GM19043 (cell line): ENCODE results near the gene TIMP3.

Experiments used
- ATAC-seq: cut with Tn5 transposase; IDR thresholded peaks from one replicate; pipeline ENCODE4 v1.9.1; 2021; ENCODE audit warnings: low read depth; ENCODE audit not compliant: unreplicated experiment

TIMP3 gene

GRCh38 chr22:32877196-32877595, 75.7 kb downstream of the TIMP3 start:
- no peak for ATAC-seq

GRCh38 chr22:32879550-32879949, 78.0 kb downstream of the TIMP3 start:
- no peak for ATAC-seq

- no peak for ATAC-seq
These were observed 78.6 kb downstream of the TIMP3 start for GRCh38 chr22:32880061-32880460.

- ATAC-seq = no peak
These were observed 79.0 kb downstream of the TIMP3 start for GRCh38 chr22:32880505-32880892.

- no peak for ATAC-seq
These were observed 79.5 kb downstream of the TIMP3 start for GRCh38 chr22:32880893-32881596.

GRCh38 chr22:32882360-32882755, 80.9 kb downstream of the TIMP3 start:
- ATAC-seq = no peak

GRCh38 chr22:32882774-32883530, 81.4 kb downstream of the TIMP3 start:
- no peak for ATAC-seq

GRCh38 chr22:32887324-32887980, 85.9 kb downstream of the TIMP3 start:
- ATAC-seq = no peak

GRCh38 chr22:32888976-32889375, 87.5 kb downstream of the TIMP3 start:
- ATAC-seq = no peak

GRCh38 chr22:32896891-32897290, 95.4 kb downstream of the TIMP3 start:
- ATAC-seq = no peak

- ATAC-seq = no peak
These were observed 95.9 kb downstream of the TIMP3 start for GRCh38 chr22:32897400-32897799.

GRCh38 chr22:32900886-32901635, 99.6 kb downstream of the TIMP3 start:
- ATAC-seq = no peak

- ATAC-seq = no peak
These were observed 100.4 kb downstream of the TIMP3 start for GRCh38 chr22:32901925-32902324.

GRCh38 chr22:32903507-32903906, 102.0 kb downstream of the TIMP3 start:
- ATAC-seq = no peak

GRCh38 chr22:32904044-32904443, 102.5 kb downstream of the TIMP3 start:
- no peak for ATAC-seq

GRCh38 chr22:32905400-32905799, 103.9 kb downstream of the TIMP3 start:
- no peak for ATAC-seq

GRCh38 chr22:32909581-32910428, 108.3 kb downstream of the TIMP3 start:
- ATAC-seq = no peak

- no peak for ATAC-seq
These were observed 108.9 kb downstream of the TIMP3 start for GRCh38 chr22:32910429-32910772.

GRCh38 chr22:32911503-32911902, 110.0 kb downstream of the TIMP3 start:
- no peak for ATAC-seq
